K562 (cell line): ENCODE measurements around the gene PRR23E. TPM values are rescaled to one million over a fixed set of nuclear protein-coding genes. Genes with fewer than 3 reads are reported as not detected.

Experiments
- ATAC-seq: fragments of 200-7000 bp; cut with Tn5 transposase; 3 replicates; pipeline ENCODE4 v1.9.1; 2020; ENCODE audit warnings: moderate library complexity
- BruUV-seq: library from RNA; stranded (reverse); fragments of 400-500 nt; replicated peaks from 2 replicates; lab custom pipeline; 2021; lab: Mats Ljungman, UMichigan
- CTCF ChIA-PET: fragments of 300-600 bp; formaldehyde crosslinking; extraction: SDS; loops from one replicate; lab custom pipeline; 2021; ENCODE audit warnings: low intra/inter-chr PET ratio; lab: Yijun Ruan, JAX
- POLR2A ChIA-PET: fragments of 300-600, 350-650 bp; sonication (Branson Sonifier 250); formaldehyde crosslinking; extraction: SDS; loops from one replicate; lab custom pipeline; 2021; ENCODE audit warnings: antibody characterized with exemption, inconsistent platforms; lab: Yijun Ruan, JAX
- DNase-seq, 4 experiments: peaks; one replicate each; pipeline versions ENCODE4 v3.0.0 to v3.0.0-alpha.2; 2011 to 2018; ENCODE audit warnings: low spot score in 3 of 4, mixed read lengths in 3 of 4; ENCODE audit errors: extremely low read depth in 1 of 4
- FAIRE-seq: peaks from 2 replicates; lab custom pipeline; 2011; peaks lifted over from hg19 to GRCh38; lab: Jason Lieb, UNC
- H2AFZ ChIP-seq: 2 replicates; pipeline ENCODE4 v1.6.0; 2011; ENCODE audit warnings: low read depth, low read length, control low read depth, inconsistent platforms
- H3K27ac ChIP-seq: fragments of 200-600 bp; 3 replicates; pipeline ENCODE4 v1.8.0; 2011; ENCODE audit warnings: low read depth, mild to moderate bottlenecking, control low read depth, inconsistent platforms, low read length, moderate library complexity, mixed read lengths; ENCODE audit errors: extremely low read depth
- H3K27me3 ChIP-seq, 2 experiments: fragments of 300-600 bp in 1 of 2; 2 replicates in 1 of 2; 3 replicates in 1 of 2; pipeline versions ENCODE4 v1.6.0 to v1.8.0; 2011; ENCODE audit warnings: inconsistent platforms in 2 of 2, low read length in 2 of 2, mild to moderate bottlenecking in 1 of 2, mixed read lengths in 1 of 2, moderate library complexity in 1 of 2; ENCODE audit not compliant: control insufficient read depth in 2 of 2, insufficient read depth in 2 of 2
- H3K36me3 ChIP-seq: fragments of 300-600 bp; 3 replicates; pipeline ENCODE4 v1.8.0; 2011; ENCODE audit warnings: mild to moderate bottlenecking, low read length, inconsistent platforms; ENCODE audit not compliant: control insufficient read depth, insufficient read depth
- H3K4me1 ChIP-seq, 2 experiments: fragments of 200-600 bp in 1 of 2; replicated peaks in 1 of 2; 2 replicates in 1 of 2; 3 replicates in 1 of 2; pipeline versions ENCODE4 v1.5.1 to v1.8.0; 2011; ENCODE audit warnings: inconsistent platforms in 2 of 2, low read length in 2 of 2, mild to moderate bottlenecking in 1 of 2, mixed read lengths in 1 of 2, moderate library complexity in 1 of 2; ENCODE audit not compliant: control insufficient read depth in 2 of 2, insufficient read depth in 2 of 2
- H3K4me2 ChIP-seq: 2 replicates; pipeline ENCODE4 v1.6.1; 2011; ENCODE audit warnings: low read length, control low read depth, inconsistent platforms, mixed read lengths; ENCODE audit not compliant: insufficient read depth
- H3K4me3 ChIP-seq: fragments of 200-600 bp; sonication (generic), shearing (Covaris generic); 2 replicates; pipeline ENCODE4 v1.5.1; 2016; ENCODE audit warnings: control low read depth, inconsistent platforms
- H3K79me2 ChIP-seq: fragments of 200-600 bp; 3 replicates; pipeline ENCODE4 v1.8.0; 2011; ENCODE audit warnings: low read length, inconsistent platforms; ENCODE audit not compliant: control insufficient read depth, insufficient read depth
- H3K9ac ChIP-seq, 2 experiments: 2 replicates each; pipeline versions ENCODE4 v1.6.0 to v1.6.1; 2011; ENCODE audit warnings: low read depth in 2 of 2, low read length in 2 of 2, control low read depth in 1 of 2, inconsistent platforms in 1 of 2, mild to moderate bottlenecking in 1 of 2, mixed read lengths in 1 of 2; ENCODE audit not compliant: insufficient read depth in 1 of 2
- H3K9me1 ChIP-seq: one replicate; pipeline ENCODE4 v1.6.0; 2011; ENCODE audit warnings: inconsistent platforms, mild to moderate bottlenecking, low read length, moderate library complexity; ENCODE audit not compliant: control insufficient read depth, insufficient read depth
- H3K9me3 ChIP-seq: replicated peaks from 2 replicates; pipeline ENCODE4 v1.5.1; 2011; ENCODE audit warnings: low read depth, low read length, inconsistent platforms; ENCODE audit not compliant: control insufficient read depth, insufficient read depth
- H4K20me1 ChIP-seq: replicated peaks from 2 replicates; pipeline ENCODE4 v1.6.1; 2011; ENCODE audit warnings: low read length, inconsistent platforms, mixed read lengths; ENCODE audit not compliant: control insufficient read depth, insufficient read depth
- BRF2 ChIP-seq: IDR thresholded peaks from 3 replicates; pipeline ENCODE4 v1.6.1; 2011; ENCODE audit warnings: borderline replicate concordance, mild to moderate bottlenecking; ENCODE audit not compliant: insufficient read length, insufficient read depth
- E2F1 ChIP-seq: sonication (generic); formaldehyde crosslinking; IDR thresholded peaks from 2 replicates; pipeline ENCODE4 v1.8.1; 2023; ENCODE audit warnings: mild to moderate bottlenecking, missing genetic modification reagents, moderate library complexity
- POLR2A ChIP-seq: fragments of 450-650 bp; conservative IDR thresholded peaks from 2 replicates; pipeline ENCODE4 v1.6.1; 2016
- ZBTB33 ChIP-seq: sonication (generic); formaldehyde crosslinking; IDR thresholded peaks from 2 replicates; pipeline ENCODE4 v1.8.1; 2023; ENCODE audit warnings: mild to moderate bottlenecking, missing genetic modification reagents
- WGBS: fragments of 100-300 bp; shearing (Covaris generic); methylation state at CpG from one replicate; pipeline ENCODE4 v1.1.6; 2016; ENCODE audit warnings: low coverage, mixed read lengths; ENCODE audit not compliant: insufficient coverage; ENCODE audit errors: missing lambda C conversion rate; 5-methylcytosine and 5-hydroxymethylcytosine counted together
- in situ Hi-C: fragments of 300-500 bp; cut with MboI; formaldehyde crosslinking; loops from 4 replicates; pipeline ENCODE4 v1.15.0; 2018; ENCODE audit warnings: inconsistent platforms, mixed read lengths
- intact Hi-C: fragments of 100-400 bp; cut with micrococcal nuclease; formaldehyde crosslinking; loops from 2 replicates; pipeline ENCODE4 v1.14.2; 2022
- polyA plus RNA-seq, 8 experiments: library from polyadenylated mRNA; depleted of rRNA in 4 of 8; stranded (reverse) in 5 of 8; unstranded in 3 of 8; fragments of >200 nt; fragmentation: Nextera tagmentation in 2 of 8; fragmentation: Illumina TruSeq in 1 of 8; extraction: Ambion mirVana in 2 of 8; extraction: Trizol in 1 of 8; gene quantifications; 2 replicates each; pipeline versions ENCODE4 v1.2.1 to v1.2.3, GENCODE V29; 2011 to 2014; ENCODE audit warnings: inconsistent platforms in 1 of 8, missing spikeins in 1 of 8
- total RNA-seq, 7 experiments: library from RNA; depleted of rRNA in 6 of 7; stranded (reverse); fragments of >200 nt in 6 of 7; fragmentation: Illumina TruSeq in 2 of 7; extraction: Trizol in 2 of 7; gene quantifications; 2 replicates each; pipeline versions ENCODE4 v1.2.1 to v1.2.3, GENCODE V29; 2011 to 2021; ENCODE audit warnings: low replicate concordance in 1 of 7

PRR23E gene
- total and polyA plus RNA-seq, 9 of the 15 experiments (the other 6 are each of a cell fraction or from before 2014, with no cell fraction given), result not detected

- Histone ChIP-seq H3K36me3 (no peaks in the 10 kb centered on the region), H3K9me3 (no peaks in the 10 kb centered on the region), H3K9ac (no peak overlapping the region), H3K27me3 (no peaks in the 10 kb centered on the region), H3K9me1 (no peaks in the 10 kb centered on the region), H4K20me1 (no peaks in the 10 kb centered on the region), H3K4me1 (no peaks in the 10 kb centered on the region), H3K4me3 (no peak overlapping the region), H2AFZ (no peak overlapping the region), H3K27ac (no peak overlapping the region), H3K4me2 (no peak overlapping the region), H3K79me2 (no peaks in the 10 kb centered on the region)
- ChIA-PET CTCF (no interaction called here), POLR2A (interaction anchor here (0.7 kb wide), 1 partner anchor 20 kb away, joined by 4 read pairs; no protein-coding TSS in a partner anchor)
- intact Hi-C loops, result no loop called here
- DNase-seq, result no peak
- FAIRE-seq, result no peak
- no peak for ATAC-seq
- in situ Hi-C loops, result no loop called here
- BruUV-seq, result no TSS peak
- TF ChIP-seq ZBTB33 (CRISPR knock-in tag) (no peak), E2F1 (no peak), BRF2 (no peak), POLR2A (no peak)
- WGBS, result 0% methylated on average over 2 of the region's 2 CpGs
Measured at GRCh38 chr3:127238602-127239001, 45.7 kb downstream of the PRR23E start.
